ENCODE results near the gene AP1AR.
"Not testable (repeated sequence)": the region's sequence is repeated elsewhere in the genome, so short reads cannot be mapped to it uniquely, and the experiment has no call there.

The AP1AR gene, protein sequence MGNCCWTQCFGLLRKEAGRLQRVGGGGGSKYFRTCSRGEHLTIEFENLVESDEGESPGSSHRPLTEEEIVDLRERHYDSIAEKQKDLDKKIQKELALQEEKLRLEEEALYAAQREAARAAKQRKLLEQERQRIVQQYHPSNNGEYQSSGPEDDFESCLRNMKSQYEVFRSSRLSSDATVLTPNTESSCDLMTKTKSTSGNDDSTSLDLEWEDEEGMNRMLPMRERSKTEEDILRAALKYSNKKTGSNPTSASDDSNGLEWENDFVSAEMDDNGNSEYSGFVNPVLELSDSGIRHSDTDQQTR

DNA sequence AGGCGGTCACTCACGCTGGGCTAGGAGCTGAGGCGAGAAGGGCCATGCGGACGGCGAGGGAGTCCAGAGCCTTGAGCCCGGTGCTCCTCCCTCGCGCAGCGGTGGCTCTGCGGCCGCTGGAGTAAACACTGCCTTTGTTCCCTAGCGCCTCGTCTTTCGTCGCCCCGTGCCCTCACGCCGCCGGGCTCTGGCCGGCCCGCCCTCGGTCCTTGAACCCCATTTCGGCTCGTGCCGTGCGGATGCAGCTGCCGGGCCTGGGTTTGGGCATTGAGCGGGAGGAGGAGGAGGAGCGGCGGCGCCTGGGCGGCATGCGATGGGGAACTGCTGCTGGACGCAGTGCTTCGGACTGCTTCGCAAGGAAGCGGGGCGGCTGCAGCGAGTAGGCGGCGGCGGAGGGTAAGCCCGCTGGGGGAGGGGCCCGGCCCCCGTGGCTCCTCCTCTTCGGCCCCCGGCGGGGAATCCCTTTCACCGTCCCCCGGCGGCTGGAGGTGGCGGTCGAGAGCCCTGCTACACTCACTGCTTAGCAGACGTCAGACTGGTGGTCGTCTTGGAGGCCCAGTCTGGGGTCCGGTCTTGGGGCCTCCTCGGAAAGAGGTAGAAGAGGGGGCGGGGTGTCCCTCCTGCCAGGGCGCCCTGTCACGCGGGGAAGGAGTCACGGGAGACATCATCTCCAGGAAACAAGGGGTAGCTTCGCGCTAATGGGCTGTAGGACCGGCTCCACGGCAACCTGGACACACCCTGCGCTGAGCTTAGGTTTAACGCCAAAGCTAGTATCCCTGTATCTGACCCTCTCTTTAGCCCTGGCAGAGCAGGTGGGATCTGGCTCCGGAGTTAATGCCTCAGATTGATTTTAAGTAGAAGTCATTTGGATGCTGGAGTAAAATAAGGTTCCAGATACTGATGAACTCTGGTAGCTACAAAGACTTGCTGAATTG is at the start of gene AP1AR:
TSS of gene AP1AR (plus strand) at position 9 of the 935 bp plus-strand sequence. CDS start at position 314, 305 bp downstream.
- peak; percentile 54 to 69 for DNase-seq (ENCODE audit: low read depth in 1 of 2, low spot score in 1 of 2)

DNA sequence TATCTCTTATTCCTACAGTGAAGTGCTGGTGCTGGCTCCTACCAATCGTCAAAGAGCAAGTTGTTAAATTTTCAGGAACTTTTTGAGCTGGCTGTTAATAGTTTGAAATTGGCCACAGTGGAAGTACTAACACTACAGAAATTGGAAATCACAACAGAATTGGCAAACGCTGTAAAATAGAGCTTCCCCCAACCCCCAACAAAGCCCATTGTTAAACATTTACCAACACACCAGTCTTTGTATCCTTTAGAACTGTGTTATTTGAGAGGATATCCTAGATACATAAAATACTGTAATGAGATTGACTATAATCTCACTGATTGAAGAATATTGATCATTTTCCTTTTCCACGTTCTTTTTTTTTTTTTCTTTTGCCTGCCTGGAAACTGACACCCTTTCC is 49.0 kb upstream of the AP1AR start:
- DNase-seq (ENCODE audit: low read depth in 1 of 2, low spot score in 1 of 2), result no peak

DNA sequence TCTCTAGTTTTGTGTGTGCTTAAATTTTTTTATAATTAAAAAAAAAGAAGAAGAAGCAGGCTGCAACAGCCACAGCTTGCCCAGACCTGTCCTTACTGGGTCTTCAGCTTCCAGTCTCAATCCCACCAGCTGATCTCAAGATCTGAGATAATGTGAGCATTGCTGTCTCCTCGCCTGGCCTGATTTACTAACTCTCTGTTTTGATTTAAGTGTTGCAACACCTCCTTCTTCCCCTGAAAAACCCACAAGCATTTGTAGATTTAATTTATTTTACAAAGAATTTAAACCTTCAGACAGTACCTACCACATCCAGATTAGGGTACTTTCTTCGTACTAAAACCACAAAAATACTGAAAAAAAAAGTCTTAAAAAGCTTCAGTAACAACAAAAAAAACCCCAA is 48.3 kb upstream of the AP1AR start:
- DNase-seq (ENCODE audit: low read depth in 1 of 2, low spot score in 1 of 2), result no peak

- DNase-seq (ENCODE audit: low read depth in 1 of 2, low spot score in 1 of 2), result no peak
These were observed 47.1 kb upstream of the AP1AR start for GRCh38 chr4:112184438-112184837.

GRCh38 chr4:112185334-112185733 is 46.3 kb upstream of the AP1AR start:
- no peak for DNase-seq (ENCODE audit: low read depth in 1 of 2, low spot score in 1 of 2)

- DNase-seq (ENCODE audit: low read depth in 1 of 2, low spot score in 1 of 2), result no peak
These were observed 45.6 kb upstream of the AP1AR start for GRCh38 chr4:112185740-112186670.

GRCh38 chr4:112189754-112190153 is 41.8 kb upstream of the AP1AR start:
- no peak for DNase-seq (ENCODE audit: low read depth in 1 of 2, low spot score in 1 of 2)

GRCh38 chr4:112190684-112191083 is 40.9 kb upstream of the AP1AR start:
- DNase-seq (ENCODE audit: low read depth in 1 of 2, low spot score in 1 of 2), result no peak

GRCh38 chr4:112196461-112196860 is 35.1 kb upstream of the AP1AR start:
- DNase-seq (ENCODE audit: low read depth in 1 of 2, low spot score in 1 of 2), result no peak

GRCh38 chr4:112199041-112199440 is 32.5 kb upstream of the AP1AR start:
- no peak for DNase-seq (ENCODE audit: low read depth in 1 of 2, low spot score in 1 of 2)

DNA sequence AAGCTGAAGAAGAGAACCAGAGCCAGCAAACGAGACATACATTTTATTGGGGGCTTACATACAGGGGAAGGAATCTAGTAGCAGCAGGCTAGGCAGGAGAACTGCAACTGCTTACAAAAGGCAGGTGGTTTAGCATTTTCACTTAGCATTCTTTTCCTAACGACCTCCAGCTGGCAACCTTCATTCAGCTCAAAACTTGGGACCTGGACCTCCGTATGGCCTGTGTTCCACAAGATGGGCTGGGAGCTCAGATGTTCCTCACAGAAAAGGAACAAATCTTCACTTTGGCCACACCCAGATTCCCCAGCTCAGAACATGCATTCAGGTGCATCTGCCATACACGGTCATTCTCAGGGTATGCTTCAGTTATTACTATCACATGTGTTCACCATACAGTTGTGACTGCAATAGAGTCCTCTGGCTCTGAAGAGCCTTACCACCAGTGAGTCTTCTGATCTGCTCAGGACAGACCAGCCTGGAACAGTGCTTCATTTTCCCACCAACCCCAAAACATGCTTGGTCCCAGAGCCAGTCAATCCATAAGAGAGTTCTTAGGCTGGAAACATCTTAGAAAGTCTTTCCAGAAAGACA is 29.6 kb upstream of the AP1AR start:
- DNase-seq (ENCODE audit: low read depth in 1 of 2, low spot score in 1 of 2), result no peak

- DNase-seq (ENCODE audit: low read depth in 1 of 2, low spot score in 1 of 2), result no peak
These were observed 28.0 kb upstream of the AP1AR start for GRCh38 chr4:112203593-112203992.

DNA sequence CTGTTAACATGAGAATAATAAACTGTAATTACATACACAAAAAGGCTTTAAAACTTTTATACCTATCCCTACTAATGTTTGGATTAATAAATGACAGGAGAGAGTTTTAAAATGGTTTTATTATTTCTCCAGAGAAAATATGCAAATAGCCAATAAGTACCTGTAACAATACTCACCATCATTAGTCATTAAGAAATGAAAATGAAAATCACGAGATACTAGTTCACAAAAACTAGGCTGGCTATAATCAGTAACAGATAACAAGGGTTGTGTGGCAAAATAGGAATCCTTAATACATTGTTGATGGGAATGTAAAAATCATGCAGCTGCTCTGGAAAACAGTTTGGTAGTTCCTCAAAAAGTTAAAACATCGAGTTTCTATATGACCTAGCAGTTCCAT is 25.2 kb upstream of the AP1AR start:
- DNase-seq (ENCODE audit: low read depth in 1 of 2, low spot score in 1 of 2), result no peak

GRCh38 chr4:112208137-112209095 is 23.2 kb upstream of the AP1AR start:
- not testable (repeated sequence) for DNase-seq (ENCODE audit: low read depth in 1 of 2, low spot score in 1 of 2)

DNA sequence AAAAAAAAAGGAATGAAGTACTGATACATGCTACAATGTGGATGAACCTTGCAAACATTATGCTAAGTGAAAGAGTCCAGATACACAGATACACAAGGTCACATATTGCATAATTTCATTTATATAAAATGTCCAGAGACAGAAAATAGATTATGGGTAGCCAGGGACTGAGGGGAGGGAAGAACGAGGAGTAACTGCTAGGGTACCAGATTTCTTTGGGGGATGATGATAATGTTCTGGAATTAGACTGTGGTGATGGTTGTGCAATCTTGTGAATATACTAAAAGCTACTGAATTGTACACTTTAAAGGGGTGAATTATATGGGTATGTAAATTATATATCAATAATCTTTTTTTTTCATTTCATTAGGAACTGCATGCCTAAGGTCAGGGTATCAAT is 20.8 kb upstream of the AP1AR start:
- no peak for DNase-seq (ENCODE audit: low read depth in 1 of 2, low spot score in 1 of 2)

- DNase-seq (ENCODE audit: low read depth in 1 of 2, low spot score in 1 of 2), result no peak
These were observed 18.5 kb upstream of the AP1AR start for GRCh38 chr4:112213091-112213490.

DNA sequence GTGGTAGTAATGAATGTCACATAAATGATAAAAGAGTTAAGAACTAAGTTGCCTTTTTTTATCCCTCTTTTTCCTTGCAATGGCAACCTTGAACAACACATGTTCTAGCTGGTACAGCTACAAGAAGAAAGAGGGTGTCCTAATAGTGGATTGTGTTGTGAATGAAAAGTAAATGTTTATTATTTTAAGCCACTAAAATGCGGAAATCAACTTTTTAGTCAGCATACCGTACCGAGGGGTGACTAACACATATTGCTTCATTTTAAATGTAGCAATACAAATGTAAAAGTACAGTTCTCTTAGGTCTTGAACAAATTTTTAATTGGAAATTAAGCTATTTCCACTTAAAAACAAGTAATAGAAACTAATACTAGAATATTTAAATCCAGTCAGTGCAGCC is 17.7 kb upstream of the AP1AR start:
- DNase-seq (ENCODE audit: low read depth in 1 of 2, low spot score in 1 of 2), result no peak

GRCh38 chr4:112214390-112215264 is 17.0 kb upstream of the AP1AR start:
- DNase-seq (ENCODE audit: low read depth in 1 of 2, low spot score in 1 of 2), result no peak
